ENCODE measurements around the gene SPTBN4.

Gene SPTBN4

DNA sequence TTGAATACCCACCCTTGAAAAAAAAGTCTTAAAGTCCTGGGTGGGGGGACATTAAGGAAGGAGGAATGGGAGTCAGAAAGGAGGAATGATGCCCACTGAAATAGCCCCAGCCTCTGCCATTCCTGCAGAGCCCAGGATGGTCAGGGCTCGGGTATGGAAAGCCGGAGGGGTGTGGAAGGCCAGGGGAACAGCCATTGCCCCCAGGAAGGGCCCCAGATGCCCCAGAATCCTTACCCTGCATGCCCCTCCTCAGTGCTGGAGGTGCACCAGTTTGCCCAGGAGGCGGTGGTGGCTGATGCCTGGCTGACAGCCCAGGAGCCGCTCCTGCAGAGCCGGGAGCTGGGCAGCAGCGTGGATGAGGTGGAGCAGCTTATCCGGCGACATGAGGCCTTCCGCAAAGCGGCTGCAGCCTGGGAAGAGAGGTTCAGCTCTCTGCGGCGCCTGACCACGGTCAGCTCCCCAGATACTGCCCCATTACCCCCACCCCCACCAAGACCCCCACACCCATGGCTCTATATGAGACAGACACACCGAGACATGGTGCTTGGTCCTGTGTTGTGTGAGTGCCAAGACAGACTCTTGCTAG is 99.2 kb downstream of the SPTBN4 start:
- DNase-seq (ENCODE audit: low read depth), result no peak

- no peak for DNase-seq (ENCODE audit: low read depth)
These were observed 100.4 kb downstream of the SPTBN4 start for GRCh38 chr19:40567040-40567749.

DNA sequence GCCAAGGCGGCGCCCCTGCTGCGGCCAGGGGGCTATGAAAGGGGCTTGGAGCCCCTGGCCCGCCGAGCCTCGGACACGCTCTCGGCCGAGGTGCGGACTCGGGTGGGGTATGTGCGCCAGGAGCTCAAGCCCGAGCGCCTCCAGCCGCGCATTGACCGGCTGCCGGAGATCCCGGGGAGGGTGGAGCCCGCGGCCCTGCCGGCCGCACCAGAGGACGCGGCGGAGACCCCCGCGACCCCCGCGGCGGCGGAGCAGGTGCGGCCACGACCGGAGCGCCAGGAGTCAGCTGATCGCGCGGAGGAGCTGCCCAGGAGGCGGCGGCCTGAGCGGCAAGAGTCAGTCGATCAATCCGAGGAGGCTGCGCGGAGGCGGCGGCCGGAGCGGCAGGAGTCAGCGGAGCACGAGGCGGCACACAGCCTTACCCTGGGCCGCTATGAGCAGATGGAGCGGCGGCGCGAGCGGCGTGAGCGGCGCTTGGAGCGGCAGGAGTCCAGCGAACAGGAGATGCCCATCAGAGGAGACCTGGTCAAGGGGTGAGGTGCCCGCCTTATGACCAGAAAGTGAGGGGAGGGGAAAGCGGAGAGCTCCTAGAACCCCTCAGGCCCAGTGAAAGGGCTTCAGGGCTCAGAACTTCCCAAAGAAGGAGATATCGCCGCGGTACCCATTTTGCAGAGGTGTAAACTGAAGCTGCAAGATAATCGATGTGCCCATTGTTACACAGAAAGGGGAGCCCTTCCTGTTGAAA is 101.1 kb downstream of the SPTBN4 start:
- no peak for DNase-seq (ENCODE audit: low read depth)

GRCh38 chr19:40570313-40571004 is 103.7 kb downstream of the SPTBN4 start:
- DNase-seq (ENCODE audit: low read depth), result peak; percentile 90

GRCh38 chr19:40571005-40571318 is 104.2 kb downstream of the SPTBN4 start:
- no peak for DNase-seq (ENCODE audit: low read depth)

- DNase-seq (ENCODE audit: low read depth), result no peak
These were observed 105.2 kb downstream of the SPTBN4 start for GRCh38 chr19:40571831-40572495.

GRCh38 chr19:40575326-40575725 is 108.5 kb downstream of the SPTBN4 start:
- DNase-seq (ENCODE audit: low read depth), result no peak

DNA sequence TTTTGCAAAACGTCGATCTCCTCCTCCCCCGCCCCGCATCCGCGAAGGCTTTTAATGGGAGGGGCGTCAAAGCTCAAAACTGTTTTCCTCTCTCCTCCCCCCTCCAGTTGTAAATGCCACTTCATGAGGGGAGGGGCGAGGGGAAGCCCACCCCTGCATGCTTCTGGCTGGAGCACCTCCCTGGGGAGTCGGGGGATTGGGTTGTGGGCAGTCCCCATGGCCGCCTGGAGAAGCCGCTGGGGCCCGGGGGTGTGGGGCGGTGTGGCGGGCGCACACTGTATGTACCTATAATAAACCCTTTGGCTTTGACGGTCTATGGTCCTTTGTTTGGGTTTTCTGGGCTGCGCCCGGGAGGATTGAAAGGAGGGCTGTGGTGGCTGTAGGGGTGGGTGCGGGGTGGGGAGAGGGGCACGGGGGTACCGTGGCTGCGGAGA is 109.4 kb downstream of the SPTBN4 start:
- DNase-seq (ENCODE audit: low read depth), result no peak

DNA sequence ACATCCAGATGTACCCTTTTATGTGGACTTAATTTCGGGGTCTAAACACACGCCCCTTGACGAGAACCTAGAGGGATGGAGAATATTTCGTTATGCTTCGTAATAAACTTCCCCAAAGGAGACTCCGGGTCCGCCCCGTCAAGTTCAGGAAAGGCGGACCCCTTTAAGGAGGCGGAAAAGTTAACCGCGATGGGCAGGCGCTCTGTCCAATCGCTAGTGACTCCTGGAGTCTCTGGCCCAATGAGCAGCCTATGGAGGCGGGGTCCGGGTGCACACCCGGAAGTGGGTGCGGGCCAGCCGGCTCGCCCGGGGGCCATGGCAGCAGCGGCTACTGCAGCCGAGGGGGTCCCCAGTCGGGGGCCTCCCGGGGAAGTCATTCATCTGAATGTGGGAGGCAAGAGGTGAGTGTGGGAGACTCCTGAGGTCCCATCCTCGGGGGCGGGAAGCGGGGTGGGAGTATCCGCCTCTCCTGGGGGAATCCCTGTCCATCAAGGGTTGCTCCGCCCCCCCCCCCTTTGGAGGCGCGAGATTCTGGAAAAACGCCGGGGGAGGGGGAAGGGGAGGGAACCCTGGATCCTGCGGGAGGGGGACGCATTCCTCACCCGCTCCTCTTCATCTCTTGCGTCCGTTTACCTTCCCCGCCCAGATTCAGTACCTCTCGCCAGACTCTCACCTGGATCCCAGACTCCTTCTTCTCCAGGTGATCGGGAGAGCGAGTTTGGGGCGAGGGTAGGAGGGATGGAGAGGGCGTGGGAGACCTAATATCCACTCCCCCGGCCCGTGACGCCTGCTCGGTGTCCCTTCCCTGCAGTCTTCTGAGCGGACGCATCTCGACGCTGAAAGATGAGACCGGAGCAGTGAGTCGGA is 110.0 kb downstream of the SPTBN4 start, which contains the start of gene SHKBP1:
SHKBP1 (plus strand) TSS at position 289 of the 867 bp plus-strand sequence; CDS start at position 316, 27 bp downstream.
- peak; percentile 88 for DNase-seq (ENCODE audit: low read depth)

- DNase-seq (ENCODE audit: low read depth), result no peak
These were observed 111.7 kb downstream of the SPTBN4 start for GRCh38 chr19:40578442-40578908.

- no peak for DNase-seq (ENCODE audit: low read depth)
These were observed 113.8 kb downstream of the SPTBN4 start for GRCh38 chr19:40580619-40581018.

- DNase-seq (ENCODE audit: low read depth), result no peak
These were observed 114.7 kb downstream of the SPTBN4 start for GRCh38 chr19:40581531-40581930.

DNA sequence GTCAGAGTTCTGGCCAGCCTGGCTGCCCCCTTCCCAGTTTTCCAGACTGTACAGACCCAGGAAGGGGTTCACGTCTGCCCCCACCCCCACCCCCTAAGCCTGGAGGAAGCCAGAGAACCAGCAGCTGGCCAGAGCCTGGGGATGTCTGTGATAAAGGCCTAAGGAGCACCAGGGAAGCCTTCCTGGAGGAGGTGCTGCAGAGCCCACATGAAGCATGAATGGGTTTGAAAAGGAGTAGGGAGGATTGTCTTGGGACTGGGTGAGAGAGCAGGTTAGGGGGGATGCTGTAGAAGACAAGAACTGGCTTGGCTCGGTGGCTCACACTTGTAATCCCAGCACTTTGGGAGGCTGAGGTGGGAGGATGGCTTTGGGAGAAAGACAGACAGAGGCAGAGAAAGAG is 115.7 kb downstream of the SPTBN4 start:
- no peak for DNase-seq (ENCODE audit: low read depth)

GRCh38 chr19:40583283-40583682 is 116.5 kb downstream of the SPTBN4 start:
- DNase-seq (ENCODE audit: low read depth), result no peak

- no peak for DNase-seq (ENCODE audit: low read depth)
These were observed 117.2 kb downstream of the SPTBN4 start for GRCh38 chr19:40584007-40584406.

- no peak for DNase-seq (ENCODE audit: low read depth)
These were observed 118.6 kb downstream of the SPTBN4 start for GRCh38 chr19:40585241-40585981.

DNA sequence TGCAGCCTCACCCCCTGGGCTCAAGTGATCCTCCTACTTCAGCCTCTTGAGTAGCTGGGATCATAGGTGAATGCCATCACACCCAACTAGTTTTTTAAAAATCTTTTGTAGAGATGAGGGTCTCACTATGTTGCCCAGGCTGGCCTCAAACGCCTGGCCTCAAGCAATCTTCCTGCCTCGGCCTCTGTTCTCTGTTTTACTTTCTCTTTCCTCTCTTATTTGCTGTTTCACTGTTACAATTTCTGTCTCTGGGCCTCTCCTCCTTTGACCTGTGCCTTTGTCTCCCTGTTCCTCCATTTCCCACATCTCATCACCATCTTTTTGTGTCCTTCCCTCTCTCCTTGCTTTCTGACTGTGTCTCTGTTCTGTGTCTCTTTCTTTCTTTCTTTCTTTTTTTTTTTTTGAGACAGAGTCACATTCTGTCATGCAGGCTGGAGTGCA is 119.2 kb downstream of the SPTBN4 start:
- DNase-seq (ENCODE audit: low read depth), result no peak

DNA sequence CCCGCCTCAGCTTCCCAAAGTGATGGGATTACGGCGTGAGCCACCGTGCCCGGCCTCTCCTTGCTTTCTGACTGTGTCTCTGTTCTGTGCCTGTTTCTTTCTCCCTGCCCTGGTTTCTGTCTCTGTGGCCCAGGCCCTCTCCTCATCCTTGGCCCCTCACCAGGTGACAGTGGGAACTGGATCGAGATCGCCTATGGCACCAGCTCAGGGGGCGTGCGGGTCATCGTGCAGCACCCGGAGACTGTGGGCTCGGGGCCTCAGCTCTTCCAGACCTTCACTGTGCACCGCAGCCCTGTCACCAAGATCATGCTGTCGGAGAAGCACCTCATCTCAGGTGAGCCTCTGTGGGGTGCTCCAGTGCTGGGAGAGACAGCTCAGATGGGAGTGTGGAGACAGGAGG is 119.8 kb downstream of the SPTBN4 start:
- no peak for DNase-seq (ENCODE audit: low read depth)

GRCh38 chr19:40588110-40588854 is 121.5 kb downstream of the SPTBN4 start:
- DNase-seq (ENCODE audit: low read depth), result no peak
